CD4-positive, alpha-beta T cell treated with Interleukin-15 for 1 hour (primary cell): Measurements from ENCODE around the gene PDXDC1.
"Not testable (repeated sequence)": the region's sequence is repeated elsewhere in the genome, so short reads cannot be mapped to it uniquely, and the experiment has no call there.

Experiments used
- DNase-seq: peaks from one replicate; pipeline ENCODE4 v3.0.0-alpha.2; 2020

PDXDC1 gene

GRCh38 chr16:15041271-15042004, 66.6 kb downstream of the PDXDC1 start:
- DNase-seq = peak; percentile 29

- DNase-seq = no peak
These were observed 68.5 kb downstream of the PDXDC1 start for GRCh38 chr16:15043344-15043743.

GRCh38 chr16:15044286-15044685, 69.5 kb downstream of the PDXDC1 start:
- DNase-seq = no peak

GRCh38 chr16:15045270-15045669, 70.4 kb downstream of the PDXDC1 start:
- not testable (repeated sequence) for DNase-seq

- no peak for DNase-seq
These were observed 72.0 kb downstream of the PDXDC1 start for GRCh38 chr16:15046692-15047376.

GRCh38 chr16:15049581-15050180, 74.9 kb downstream of the PDXDC1 start:
- DNase-seq = no peak

GRCh38 chr16:15050440-15050839, 75.6 kb downstream of the PDXDC1 start:
- not testable (repeated sequence) for DNase-seq

- DNase-seq = no peak
These were observed 76.6 kb downstream of the PDXDC1 start for GRCh38 chr16:15051387-15051951.

- DNase-seq = peak; percentile 32
These were observed 78.1 kb downstream of the PDXDC1 start for GRCh38 chr16:15052747-15053476.

- no peak for DNase-seq
These were observed 79.1 kb downstream of the PDXDC1 start for GRCh38 chr16:15053904-15054303.

- no peak for DNase-seq
These were observed 79.7 kb downstream of the PDXDC1 start for GRCh38 chr16:15054357-15055140.

GRCh38 chr16:15055141-15056053, 80.6 kb downstream of the PDXDC1 start:
- DNase-seq = no peak

GRCh38 chr16:15057681-15058417, 83.0 kb downstream of the PDXDC1 start:
- no peak for DNase-seq

- DNase-seq = no peak
These were observed 84.5 kb downstream of the PDXDC1 start for GRCh38 chr16:15059324-15059723.

GRCh38 chr16:15062085-15062810, 87.4 kb downstream of the PDXDC1 start:
- DNase-seq = not testable (repeated sequence)

GRCh38 chr16:15065961-15066360, 91.1 kb downstream of the PDXDC1 start:
- DNase-seq = not testable (repeated sequence)

GRCh38 chr16:15066690-15067089, 91.9 kb downstream of the PDXDC1 start:
- DNase-seq = not testable (repeated sequence)

GRCh38 chr16:15071013-15071412, 96.2 kb downstream of the PDXDC1 start:
- not testable (repeated sequence) for DNase-seq
